ENCODE results near the gene RUFY1.

Gene RUFY1

DNA sequence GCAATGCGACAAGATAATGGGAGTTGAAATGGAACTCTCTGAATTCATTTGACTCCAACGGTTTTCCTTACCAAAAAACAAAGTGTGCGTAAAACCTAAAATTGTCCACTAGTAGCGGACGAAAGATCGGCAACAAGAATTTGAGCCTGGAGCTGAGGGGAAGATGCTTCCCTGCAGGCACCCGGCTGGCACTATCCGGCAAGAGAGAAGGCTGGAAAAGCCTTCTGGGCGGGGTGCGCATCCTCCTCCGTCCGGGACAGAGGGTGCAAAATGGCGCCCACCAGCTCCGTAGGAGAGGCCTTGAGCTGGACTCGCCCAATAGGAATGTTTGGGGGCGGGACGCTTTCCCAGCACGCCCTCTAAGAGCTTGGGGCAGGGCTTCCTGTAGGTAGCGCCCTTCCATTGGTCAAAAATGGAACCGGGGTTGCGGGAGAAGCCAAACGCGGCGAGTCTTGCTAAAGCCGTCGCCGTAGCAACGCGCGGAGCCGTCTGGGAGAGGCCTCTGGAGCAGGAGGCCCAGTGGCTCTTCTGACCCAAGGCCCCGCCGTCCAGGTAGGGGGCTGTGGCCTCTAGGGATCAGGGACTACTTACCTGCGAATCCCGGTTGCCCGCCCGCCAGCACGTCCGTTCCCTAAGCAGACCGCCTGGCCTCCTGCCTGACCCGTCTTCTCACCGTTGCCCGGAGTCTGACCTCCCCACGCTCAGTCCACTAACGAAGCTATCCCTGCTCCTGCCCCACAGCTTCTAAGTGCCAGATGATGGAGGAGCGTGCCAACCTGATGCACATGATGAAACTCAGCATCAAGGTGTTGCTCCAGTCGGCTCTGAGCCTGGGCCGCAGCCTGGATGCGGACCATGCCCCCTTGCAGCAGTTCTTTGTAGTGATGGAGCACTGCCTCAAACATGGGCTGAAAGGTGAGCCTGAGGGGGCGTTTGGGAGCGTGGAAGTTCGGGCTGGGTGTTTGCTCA lies 9.2 kb downstream of the RUFY1 start:
- H3K27ac Mint-ChIP-seq, result peak overlapping the region; percentile 88
- no peaks in the 10 kb centered on the region for H3K9me3 Mint-ChIP-seq
- ATAC-seq (replicated peaks), result peak; percentile 100
- DNase-seq, result peak; percentile 87
- H3K27me3 Mint-ChIP-seq, result no peaks in the 10 kb centered on the region
- H3K4me1 Mint-ChIP-seq, result peaks cover 12 to 35% of the 10 kb centered on the region in 2 donors
- peaks cover 12 to 35% of the 10 kb centered on the region in 2 donors for H3K36me3 Mint-ChIP-seq
- H3K4me3 Mint-ChIP-seq, result peak overlapping the region; percentile 84 to 92

DNA sequence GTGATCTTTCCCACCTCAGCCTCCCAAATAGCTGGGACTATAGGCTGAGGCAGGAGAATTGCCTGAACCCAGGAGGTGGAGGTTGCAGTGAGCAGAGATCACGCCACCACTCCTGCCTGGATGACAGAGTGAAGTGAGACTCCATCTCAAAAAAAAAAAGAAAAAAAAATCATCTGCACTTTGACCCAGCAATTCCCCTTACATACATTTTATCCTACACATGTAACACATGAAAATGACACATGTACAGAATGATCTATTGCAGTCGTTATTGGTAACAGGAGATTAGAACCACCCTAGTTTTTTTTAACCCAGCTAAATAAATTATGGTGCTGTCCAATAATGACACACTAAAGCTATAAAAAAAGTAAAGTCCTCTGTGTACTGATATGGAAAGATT lies 14.2 kb downstream of the RUFY1 start:
- DNase-seq (no peak), ATAC-seq (replicated peaks) (no peak)
- Mint-ChIP-seq H3K27ac (no peak overlapping the region), H3K27me3 (no peaks in the 10 kb centered on the region), H3K4me1 (peaks cover 5 to 6% of the 10 kb centered on the region in 2 donors), H3K36me3 (peaks cover 27 to 33% of the 10 kb centered on the region in 2 donors), H3K9me3 (no peaks in the 10 kb centered on the region), H3K4me3 (no peak overlapping the region)

DNA sequence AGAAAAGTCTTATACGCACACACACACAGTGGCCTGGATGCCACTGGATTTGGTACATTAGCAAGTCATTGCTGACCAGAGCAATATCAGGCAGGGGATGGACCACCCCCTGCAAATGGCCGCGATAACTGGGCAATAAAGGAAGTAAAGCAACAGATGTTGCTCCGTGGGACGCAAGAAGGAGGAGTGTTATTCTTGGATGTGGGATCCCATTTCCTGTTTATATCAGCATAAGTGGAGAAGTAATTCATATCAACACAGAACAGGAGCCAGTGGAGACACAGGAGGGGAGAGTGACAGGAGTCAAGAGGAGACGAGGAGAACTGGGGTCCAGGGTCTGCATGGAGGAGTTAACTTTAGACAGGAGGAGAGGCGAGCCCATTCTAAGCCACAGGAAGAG lies 18.4 kb downstream of the RUFY1 start:
- Mint-ChIP-seq H3K27ac (peak overlapping the region; percentile 33), H3K36me3 (peaks cover 35 to 40% of the 10 kb centered on the region in 2 donors)

DNA sequence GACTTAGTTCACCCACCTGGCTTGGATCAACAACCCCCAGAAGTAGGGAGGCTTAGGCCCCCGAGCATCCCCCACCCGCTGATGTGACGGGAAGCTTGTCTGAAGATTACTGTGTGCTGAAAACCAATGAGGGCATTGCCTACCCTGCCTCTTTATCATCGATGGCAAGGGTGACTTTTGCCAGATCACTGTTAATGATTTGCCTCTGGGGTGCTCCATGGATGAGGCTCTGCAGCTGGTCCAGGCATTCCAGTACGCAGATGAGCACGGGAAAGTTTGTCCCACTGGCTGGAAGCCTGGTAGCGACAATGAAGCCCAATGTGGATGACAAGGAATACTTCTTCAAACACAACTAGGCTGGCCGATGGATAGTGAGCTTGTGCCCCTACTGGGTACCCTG lies 22.0 kb downstream of the RUFY1 start:
- DNase-seq (no peak), ATAC-seq (replicated peaks) (no peak)
- Mint-ChIP-seq H3K27ac (no peak overlapping the region), H3K36me3 (peaks cover 33 to 44% of the 10 kb centered on the region in 2 donors), H3K4me3 (no peak overlapping the region), H3K4me1 (no peaks in the 10 kb centered on the region), H3K27me3 (no peaks in the 10 kb centered on the region), H3K9me3 (no peaks in the 10 kb centered on the region)

More for the DNA sequence above, 18.4 kb downstream of the RUFY1 start:
- DNase-seq (no peak), ATAC-seq (replicated peaks) (no peak)
- H3K4me3 Mint-ChIP-seq, result no peak overlapping the region
- H3K9me3 Mint-ChIP-seq, result no peaks in the 10 kb centered on the region
- H3K27me3 Mint-ChIP-seq, result no peaks in the 10 kb centered on the region
- no peaks in the 10 kb centered on the region for H3K4me1 Mint-ChIP-seq

DNA sequence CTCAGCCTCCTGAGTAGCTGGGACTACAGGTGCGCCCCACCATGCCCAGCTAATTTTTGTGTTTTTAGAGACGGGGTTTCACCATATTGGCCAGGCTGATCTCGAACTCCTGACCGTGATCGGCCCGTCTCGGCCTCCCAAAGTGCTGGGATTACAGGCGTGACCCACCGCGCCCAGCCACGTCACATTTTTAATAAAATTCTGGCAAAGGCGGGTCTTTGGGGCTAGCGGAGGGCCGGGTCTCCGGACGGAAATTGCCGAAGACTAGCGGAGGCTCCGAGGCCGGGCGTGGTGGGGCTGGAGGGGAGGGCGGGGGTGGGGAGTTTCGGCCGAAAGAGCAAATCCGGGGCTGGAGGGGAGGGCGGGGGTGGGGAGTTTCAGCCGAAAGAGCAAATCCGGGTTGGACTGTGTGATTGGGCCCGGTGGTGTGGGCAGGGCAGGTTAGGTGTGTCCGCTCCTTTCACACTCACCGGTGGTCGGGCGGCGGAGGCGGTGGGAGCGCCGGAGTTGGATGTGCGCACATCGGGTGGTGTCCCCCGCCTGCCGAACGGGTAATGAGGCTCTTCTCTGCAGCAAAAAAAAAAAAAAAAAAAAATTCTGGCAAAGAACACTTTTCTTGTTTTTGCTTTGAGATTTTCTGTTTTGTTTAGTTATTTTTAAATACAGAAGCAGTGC lies 27.1 kb downstream of the RUFY1 start:
- no peak overlapping the region for H3K4me3 Mint-ChIP-seq
- ATAC-seq (replicated peaks), result no peak

DNA sequence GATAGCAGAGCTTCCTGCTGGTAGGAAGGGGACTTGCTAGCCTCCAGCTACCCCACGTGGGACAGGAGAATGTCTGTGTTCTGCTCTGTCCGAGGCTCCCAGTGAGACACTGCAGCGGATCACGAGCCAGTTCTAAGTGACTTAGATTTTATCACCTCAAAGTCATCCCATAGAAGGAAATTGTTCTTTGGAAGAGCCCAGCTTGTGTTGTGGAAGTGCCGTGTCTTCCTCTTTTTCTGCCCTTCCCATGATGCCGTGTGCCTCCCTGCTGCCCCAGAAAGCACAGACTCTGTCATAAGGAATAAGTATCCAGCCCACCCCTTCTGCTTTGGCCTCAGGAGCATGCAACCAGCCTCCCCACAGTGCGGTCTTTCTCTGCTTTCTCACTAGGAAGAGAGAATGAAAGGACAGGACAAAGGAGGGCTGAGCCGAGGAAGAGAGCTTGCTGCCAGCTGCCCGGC lies 35.6 kb downstream of the RUFY1 start:
- no peaks in the 10 kb centered on the region for H3K27me3 Mint-ChIP-seq
- H3K9me3 Mint-ChIP-seq, result no peaks in the 10 kb centered on the region
- H3K27ac Mint-ChIP-seq, result no peak overlapping the region
- DNase-seq (no peak), ATAC-seq (replicated peaks) (no peak)
- peaks cover 24 to 45% of the 10 kb centered on the region in 2 donors for H3K36me3 Mint-ChIP-seq
- no peak overlapping the region for H3K4me3 Mint-ChIP-seq
- H3K4me1 Mint-ChIP-seq, result no peaks in the 10 kb centered on the region

More for the DNA sequence above, 27.1 kb downstream of the RUFY1 start:
- Mint-ChIP-seq H3K36me3 (peaks cover 34 to 43% of the 10 kb centered on the region in 2 donors), H3K27me3 (no peaks in the 10 kb centered on the region), H3K27ac (no peak overlapping the region), H3K4me1 (no peaks in the 10 kb centered on the region), H3K9me3 (no peaks in the 10 kb centered on the region)
- no peak for DNase-seq

DNA sequence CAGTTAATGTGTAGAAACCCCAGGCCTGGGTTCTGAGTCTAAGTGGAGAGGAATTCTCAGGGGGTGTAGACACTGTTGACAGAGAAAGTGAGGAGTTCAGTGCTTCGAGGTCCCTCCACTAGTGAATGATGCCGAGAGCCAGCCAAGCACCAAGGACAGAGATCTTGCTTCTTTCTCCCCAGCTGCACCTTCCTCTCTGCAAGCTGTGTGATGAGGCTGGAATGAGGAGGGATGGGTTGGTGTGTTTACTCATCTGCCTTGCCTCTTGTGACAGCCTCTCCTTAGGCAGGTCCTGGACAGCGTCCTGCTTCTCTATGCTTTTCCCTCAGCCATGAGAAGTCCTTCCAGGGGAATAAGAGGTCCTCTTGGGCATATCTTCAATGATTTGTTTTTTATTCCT lies 37.8 kb downstream of the RUFY1 start:
- ATAC-seq (replicated peaks) (no peak), DNase-seq (no peak)
- no peaks in the 10 kb centered on the region for H3K9me3 Mint-ChIP-seq
- no peaks in the 10 kb centered on the region for H3K4me1 Mint-ChIP-seq
- no peak overlapping the region for H3K4me3 Mint-ChIP-seq
- peaks cover 25 to 47% of the 10 kb centered on the region in 2 donors for H3K36me3 Mint-ChIP-seq
- no peak overlapping the region for H3K27ac Mint-ChIP-seq
- H3K27me3 Mint-ChIP-seq, result no peaks in the 10 kb centered on the region

DNA sequence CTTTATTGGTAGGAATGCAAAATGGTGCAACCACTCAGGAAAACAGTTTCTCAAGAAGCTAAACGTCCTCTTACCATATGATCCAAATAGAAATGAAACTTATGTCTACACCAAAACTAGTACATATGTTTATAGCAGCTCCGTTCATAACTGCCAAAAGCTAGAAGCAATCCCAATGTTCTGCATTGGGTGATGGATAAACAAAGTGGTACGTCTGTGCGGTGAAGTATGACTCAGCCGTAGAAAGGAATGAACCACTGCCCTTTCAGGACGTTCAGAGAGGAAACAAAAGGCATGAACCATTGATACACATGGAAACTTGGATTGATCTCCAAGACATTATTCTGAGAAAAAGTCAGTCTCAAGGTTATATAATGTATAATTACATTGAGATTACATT lies 45.6 kb downstream of the RUFY1 start:
- peaks cover 37 to 56% of the 10 kb centered on the region in 2 donors for H3K36me3 Mint-ChIP-seq

DNA sequence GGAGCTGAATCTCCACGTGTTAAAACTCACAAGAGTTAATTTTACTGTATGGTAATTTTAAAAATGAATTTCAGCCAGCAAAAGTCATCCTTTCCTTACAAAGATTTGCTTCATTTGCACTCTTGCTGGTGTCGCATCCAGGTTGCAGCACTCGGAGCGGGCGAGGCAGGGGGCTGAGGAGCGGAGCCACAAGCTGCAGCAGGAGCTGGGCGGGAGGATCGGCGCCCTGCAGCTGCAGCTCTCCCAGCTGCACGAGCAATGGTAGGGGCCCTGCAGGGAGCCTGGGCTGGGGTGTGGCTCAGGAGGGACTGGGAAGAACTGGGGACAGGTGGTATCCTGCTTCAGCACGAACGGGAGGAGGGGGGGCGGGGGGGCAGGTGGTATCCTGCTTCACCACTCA lies 46.1 kb downstream of the RUFY1 start:
- no peaks in the 10 kb centered on the region for H3K9me3 Mint-ChIP-seq
- ATAC-seq (replicated peaks), result no peak
- peaks cover 37 to 56% of the 10 kb centered on the region in 2 donors for H3K36me3 Mint-ChIP-seq
- peaks cover 0 to 3% of the 10 kb centered on the region in 2 donors for H3K4me1 Mint-ChIP-seq
- H3K27ac Mint-ChIP-seq, result no peak overlapping the region
- H3K4me3 Mint-ChIP-seq, result no peak overlapping the region
- no peaks in the 10 kb centered on the region for H3K27me3 Mint-ChIP-seq
- no peak for DNase-seq

More for the DNA sequence above, 45.6 kb downstream of the RUFY1 start:
- Mint-ChIP-seq H3K9me3 (no peaks in the 10 kb centered on the region), H3K27me3 (no peaks in the 10 kb centered on the region), H3K27ac (no peak overlapping the region), H3K4me1 (peaks cover 0 to 3% of the 10 kb centered on the region in 2 donors), H3K4me3 (no peak overlapping the region)
- ATAC-seq (replicated peaks) (no peak), DNase-seq (no peak)

DNA sequence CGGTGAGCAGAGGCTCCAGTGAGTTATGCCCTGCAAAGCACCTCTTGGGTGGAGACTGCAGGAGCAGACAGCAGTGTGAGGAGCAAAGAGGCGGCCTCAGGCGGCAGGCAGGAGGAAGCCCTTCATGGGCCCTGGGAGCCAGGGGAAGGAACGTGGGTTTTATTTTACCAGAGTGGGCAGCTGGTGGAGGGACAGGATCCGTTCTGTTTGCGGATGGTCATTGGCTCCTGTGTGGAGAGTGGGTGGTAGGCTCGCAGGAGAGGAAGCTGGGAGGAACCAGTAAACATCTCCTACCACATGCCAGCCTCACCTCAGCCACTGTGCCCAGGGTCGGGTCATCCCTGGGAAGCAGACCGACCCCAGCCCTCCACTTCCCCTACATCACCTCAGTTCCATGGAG lies 48.7 kb downstream of the RUFY1 start:
- no peak for ATAC-seq (replicated peaks)
- H3K27ac Mint-ChIP-seq, result no peak overlapping the region
- no peak overlapping the region for H3K4me3 Mint-ChIP-seq
- H3K9me3 Mint-ChIP-seq, result no peaks in the 10 kb centered on the region
- peaks cover 0 to 1% of the 10 kb centered on the region in 2 donors for H3K4me1 Mint-ChIP-seq
- DNase-seq, result no peak
- H3K27me3 Mint-ChIP-seq, result no peaks in the 10 kb centered on the region
- peaks cover 32 to 49% of the 10 kb centered on the region in 2 donors for H3K36me3 Mint-ChIP-seq

DNA sequence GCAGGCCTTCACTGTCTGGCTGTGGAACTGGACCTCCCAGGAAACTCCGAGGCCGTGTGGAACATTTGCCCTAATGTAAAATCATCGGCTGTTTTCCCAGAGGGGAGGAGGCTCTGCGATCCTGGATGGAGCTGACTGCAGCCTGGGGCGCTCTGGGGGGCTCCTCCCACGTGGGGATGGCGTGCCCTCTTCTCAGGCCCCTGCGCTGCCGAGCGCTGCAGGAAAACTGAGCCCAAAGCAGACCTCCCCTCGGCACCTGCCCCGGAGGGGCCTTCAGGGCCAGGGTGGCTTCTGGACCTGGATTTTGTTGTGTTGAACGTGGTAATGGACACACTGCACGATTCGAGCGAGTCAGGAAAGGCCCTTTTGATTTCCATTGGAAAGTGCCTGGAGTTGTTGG lies 49.2 kb downstream of the RUFY1 start:
- H3K4me3 Mint-ChIP-seq, result no peak overlapping the region
- no peak overlapping the region for H3K27ac Mint-ChIP-seq
- DNase-seq (no peak), ATAC-seq (replicated peaks) (no peak)
- H3K9me3 Mint-ChIP-seq, result no peaks in the 10 kb centered on the region
- peaks cover 33 to 50% of the 10 kb centered on the region in 2 donors for H3K36me3 Mint-ChIP-seq
- no peaks in the 10 kb centered on the region for H3K27me3 Mint-ChIP-seq
- no peaks in the 10 kb centered on the region for H3K4me1 Mint-ChIP-seq

DNA sequence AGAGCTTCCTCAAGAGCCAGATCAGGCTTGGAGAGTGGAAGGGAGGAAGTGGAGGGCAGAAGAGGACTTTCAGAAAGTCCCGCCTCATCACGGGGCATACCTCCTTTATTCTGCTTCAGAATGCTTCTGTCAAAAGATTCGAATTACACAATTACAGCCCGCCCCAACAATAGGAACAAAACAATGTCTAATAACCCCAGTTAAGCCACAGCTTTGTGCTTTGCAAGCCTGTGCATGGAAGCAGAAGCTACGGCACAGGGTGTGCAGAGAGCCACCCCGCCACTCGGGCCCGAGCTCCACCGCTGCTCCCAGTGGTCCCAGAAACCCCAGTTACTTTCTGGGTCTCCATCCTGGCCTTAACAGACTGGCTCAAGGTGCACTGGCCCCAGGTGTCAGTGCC lies 49.6 kb downstream of the RUFY1 start:
- DNase-seq (no peak), ATAC-seq (replicated peaks) (no peak)
- H3K4me3 Mint-ChIP-seq, result no peak overlapping the region
- no peaks in the 10 kb centered on the region for H3K27me3 Mint-ChIP-seq
- H3K4me1 Mint-ChIP-seq, result no peaks in the 10 kb centered on the region
- no peak overlapping the region for H3K27ac Mint-ChIP-seq
- H3K36me3 Mint-ChIP-seq, result peaks cover 33 to 47% of the 10 kb centered on the region in 2 donors
- no peaks in the 10 kb centered on the region for H3K9me3 Mint-ChIP-seq

DNA sequence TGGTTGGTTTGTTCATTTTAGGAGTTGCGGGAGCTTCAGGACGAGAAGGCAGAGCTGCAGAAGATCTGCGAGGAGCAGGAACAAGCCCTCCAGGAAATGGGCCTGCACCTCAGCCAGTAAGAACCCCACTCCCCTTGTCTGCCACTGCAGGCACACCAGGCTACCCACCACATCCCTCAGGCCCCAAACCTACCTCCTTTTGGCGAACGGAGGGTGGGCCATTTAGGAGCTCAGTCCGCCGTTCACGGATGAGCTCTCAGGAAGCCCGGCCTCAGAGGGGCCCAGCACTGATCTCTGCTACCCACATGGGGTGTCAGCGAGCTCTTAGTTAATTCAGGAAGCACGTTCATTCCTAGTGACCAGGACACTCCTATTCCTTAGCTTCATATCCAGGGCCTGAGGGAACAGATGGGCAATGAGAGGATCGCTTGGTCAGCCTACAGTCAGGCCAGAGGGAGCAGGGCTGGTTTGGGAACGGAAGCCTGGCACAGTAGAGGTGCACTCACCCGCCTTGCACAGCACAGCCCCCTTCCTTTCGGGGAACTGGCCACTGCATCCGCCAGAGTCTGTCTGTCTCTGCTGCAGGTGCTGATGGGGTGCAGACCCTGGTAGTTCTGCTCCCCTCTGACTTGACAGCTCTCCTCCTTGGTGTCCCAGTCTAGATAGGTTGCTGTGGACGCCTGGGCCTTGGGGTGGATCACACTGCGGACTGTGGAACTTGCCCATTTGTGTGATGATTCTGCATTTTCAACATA lies 51.7 kb downstream of the RUFY1 start:
- no peaks in the 10 kb centered on the region for H3K9me3 Mint-ChIP-seq
- ATAC-seq (replicated peaks) (no peak), DNase-seq (no peak)
- H3K27ac Mint-ChIP-seq, result no peak overlapping the region
- H3K36me3 Mint-ChIP-seq, result peaks cover 33 to 47% of the 10 kb centered on the region in 2 donors
- no peaks in the 10 kb centered on the region for H3K27me3 Mint-ChIP-seq
- no peak overlapping the region for H3K4me3 Mint-ChIP-seq
- H3K4me1 Mint-ChIP-seq, result no peaks in the 10 kb centered on the region

DNA sequence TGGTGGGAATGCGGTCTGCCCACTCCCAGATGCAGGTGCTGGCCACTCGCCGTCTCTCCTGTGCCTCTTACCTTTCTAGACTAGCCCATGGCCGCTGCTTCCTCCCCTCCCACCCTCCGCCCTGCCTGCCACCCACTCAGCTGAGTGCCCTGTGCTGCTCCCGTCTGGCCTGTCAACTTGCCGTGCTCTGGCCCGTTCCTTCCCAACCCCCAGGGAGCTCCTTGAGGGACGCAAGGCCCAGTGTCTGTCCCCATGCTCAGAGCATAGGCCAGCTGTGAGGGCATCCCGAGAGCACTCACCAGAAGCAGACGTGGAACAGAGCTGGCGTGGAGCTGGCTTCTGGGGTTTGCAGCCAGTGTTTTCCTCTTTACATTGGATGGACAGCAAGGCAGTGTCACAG lies 53.0 kb downstream of the RUFY1 start:
- H3K36me3 Mint-ChIP-seq, result peaks cover 24 to 43% of the 10 kb centered on the region in 2 donors
- DNase-seq, result no peak

More for the DNA sequence above, 53.0 kb downstream of the RUFY1 start:
- H3K27me3 Mint-ChIP-seq, result no peaks in the 10 kb centered on the region
- no peaks in the 10 kb centered on the region for H3K9me3 Mint-ChIP-seq
- peaks cover 0 to 5% of the 10 kb centered on the region in 2 donors for H3K4me1 Mint-ChIP-seq
- no peak for ATAC-seq (replicated peaks)
- no peak overlapping the region for H3K27ac Mint-ChIP-seq
- H3K4me3 Mint-ChIP-seq, result no peak overlapping the region
